Measurements from ENCODE around the gene MOCS1. TPM values are rescaled to one million over a fixed set of nuclear protein-coding genes. Genes with fewer than 3 reads are reported as not detected.
A peak's percentile ranks its signal among the peaks of the same experiment; 100 is the strongest.

The MOCS1 gene
- total RNA-seq, 2 experiments from 2014 or later, result 2.0 to 2.7 TPM

- peaks cover 17% of the 10 kb centered on the region for H3K36me3 Mint-ChIP-seq (ENCODE audit: low read depth)
- no peaks in the 10 kb centered on the region for H3K27me3 Mint-ChIP-seq
- H3K27me3 ChIP-seq (ENCODE audit: control insufficient read depth in 1 of 2, insufficient read depth in 2 of 2, low read length in 2 of 2), result no peaks in the 10 kb centered on the region
- no peak overlapping the region for H3K4me3 ChIP-seq (ENCODE audit: low read length)
- TF ChIP-seq, protein P1, sequence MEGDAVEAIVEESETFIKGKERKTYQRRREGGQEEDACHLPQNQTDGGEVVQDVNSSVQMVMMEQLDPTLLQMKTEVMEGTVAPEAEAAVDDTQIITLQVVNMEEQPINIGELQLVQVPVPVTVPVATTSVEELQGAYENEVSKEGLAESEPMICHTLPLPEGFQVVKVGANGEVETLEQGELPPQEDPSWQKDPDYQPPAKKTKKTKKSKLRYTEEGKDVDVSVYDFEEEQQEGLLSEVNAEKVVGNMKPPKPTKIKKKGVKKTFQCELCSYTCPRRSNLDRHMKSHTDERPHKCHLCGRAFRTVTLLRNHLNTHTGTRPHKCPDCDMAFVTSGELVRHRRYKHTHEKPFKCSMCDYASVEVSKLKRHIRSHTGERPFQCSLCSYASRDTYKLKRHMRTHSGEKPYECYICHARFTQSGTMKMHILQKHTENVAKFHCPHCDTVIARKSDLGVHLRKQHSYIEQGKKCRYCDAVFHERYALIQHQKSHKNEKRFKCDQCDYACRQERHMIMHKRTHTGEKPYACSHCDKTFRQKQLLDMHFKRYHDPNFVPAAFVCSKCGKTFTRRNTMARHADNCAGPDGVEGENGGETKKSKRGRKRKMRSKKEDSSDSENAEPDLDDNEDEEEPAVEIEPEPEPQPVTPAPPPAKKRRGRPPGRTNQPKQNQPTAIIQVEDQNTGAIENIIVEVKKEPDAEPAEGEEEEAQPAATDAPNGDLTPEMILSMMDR (IDR thresholded peaks at IDR 0.05), result no peak
- intact Hi-C loops (cut with DNase I, micrococcal nuclease), result no loop called here
- no peak for ATAC-seq (ENCODE audit: poor library complexity)
- H3K36me3 ChIP-seq (ENCODE audit: insufficient read depth, low read length), result no peaks in the 10 kb centered on the region
- H3K4me3 Mint-ChIP-seq, result no peak overlapping the region
- DNase-seq, result no peak
- H3K27ac ChIP-seq (ENCODE audit: low read depth in 1 of 2, low read length in 2 of 2), result no peak overlapping the region
- no peaks in the 10 kb centered on the region for H3K9me3 Mint-ChIP-seq
- H3K9me3 ChIP-seq (ENCODE audit: control insufficient read depth in 1 of 2, insufficient read depth in 1 of 2, low read length in 2 of 2), result peaks cover 0 to 19% of the 10 kb centered on the region in 2 experiments
- peaks cover 30% of the 10 kb centered on the region for H3K4me1 Mint-ChIP-seq (ENCODE audit: low read depth)
- CTCF ChIA-PET, result no interaction called here
- POLR2A ChIA-PET, result no interaction called here
- H3K4me1 ChIP-seq (ENCODE audit: insufficient read depth, low read length), result peaks cover 4% of the 10 kb centered on the region
- H3K27ac Mint-ChIP-seq, result no peak overlapping the region
Measured at GRCh38 chr6:39929039-39929732, 5.1 kb downstream of the MOCS1 start.

- no peak for DNase-seq
- Histone ChIP-seq H3K4me1 (ENCODE audit: insufficient read depth, low read length) (no peaks in the 10 kb centered on the region), H3K27ac (ENCODE audit: low read depth in 1 of 2, low read length in 2 of 2) (no peak overlapping the region), H3K36me3 (ENCODE audit: insufficient read depth, low read length) (no peaks in the 10 kb centered on the region), H3K4me3 (ENCODE audit: low read length) (no peak overlapping the region), H3K27me3 (ENCODE audit: control insufficient read depth in 1 of 2, insufficient read depth in 2 of 2, low read length in 2 of 2) (no peaks in the 10 kb centered on the region), H3K9me3 (ENCODE audit: control insufficient read depth in 1 of 2, insufficient read depth in 1 of 2, low read length in 2 of 2) (peaks cover 0 to 16% of the 10 kb centered on the region in 2 experiments)
- Mint-ChIP-seq H3K27ac (no peak overlapping the region), H3K4me3 (no peak overlapping the region), H3K27me3 (no peaks in the 10 kb centered on the region), H3K9me3 (no peaks in the 10 kb centered on the region), H3K4me1 (ENCODE audit: low read depth) (peaks cover 26% of the 10 kb centered on the region), H3K36me3 (ENCODE audit: low read depth) (peaks cover 24% of the 10 kb centered on the region)
- intact Hi-C loops (cut with DNase I, micrococcal nuclease), result no loop called here
- no peak for ATAC-seq (ENCODE audit: poor library complexity)
- TF ChIP-seq, protein P1 (IDR thresholded peaks at IDR 0.05), result no peak
- ChIA-PET CTCF (no interaction called here), POLR2A (no interaction called here)
Measured at GRCh38 chr6:39927159-39927558, 7.1 kb downstream of the MOCS1 start.

- H3K4me1 ChIP-seq (ENCODE audit: insufficient read depth, low read length), result no peaks in the 10 kb centered on the region
- H3K36me3 ChIP-seq (ENCODE audit: insufficient read depth, low read length), result no peaks in the 10 kb centered on the region
- no peak overlapping the region for H3K27ac ChIP-seq (ENCODE audit: low read depth in 1 of 2, low read length in 2 of 2)
- peaks cover 29% of the 10 kb centered on the region for H3K36me3 Mint-ChIP-seq (ENCODE audit: low read depth)
- H3K27ac Mint-ChIP-seq, result peak overlapping the region; percentile 46
- POLR2A ChIA-PET, result no interaction called here
- TF ChIP-seq, protein P1 (IDR thresholded peaks at IDR 0.05), result no peak
- H3K4me3 ChIP-seq (ENCODE audit: low read length), result no peak overlapping the region
- H3K27me3 Mint-ChIP-seq, result no peaks in the 10 kb centered on the region
- no peak overlapping the region for H3K4me3 Mint-ChIP-seq
- no peaks in the 10 kb centered on the region for H3K9me3 Mint-ChIP-seq
- H3K27me3 ChIP-seq (ENCODE audit: control insufficient read depth in 1 of 2, insufficient read depth in 2 of 2, low read length in 2 of 2), result no peaks in the 10 kb centered on the region
- ATAC-seq (ENCODE audit: poor library complexity), result no peak
- no peak for DNase-seq
- peaks cover 0 to 16% of the 10 kb centered on the region in 2 experiments for H3K9me3 ChIP-seq (ENCODE audit: control insufficient read depth in 1 of 2, insufficient read depth in 1 of 2, low read length in 2 of 2)
- intact Hi-C loops (cut with DNase I, micrococcal nuclease), result no loop called here
- CTCF ChIA-PET, result no interaction called here
- peaks cover 22% of the 10 kb centered on the region for H3K4me1 Mint-ChIP-seq (ENCODE audit: low read depth)
Measured at GRCh38 chr6:39926668-39927067, 7.6 kb downstream of the MOCS1 start.

All from CD4-positive, alpha-beta T cell (primary cell).